Lower leg skin (tissue), 4 donors: ENCODE data around the gene MT1G. TPM values are rescaled to one million over a fixed set of nuclear protein-coding genes. Genes with fewer than 3 reads are reported as not detected.
A peak's percentile ranks its signal among the peaks of the same experiment; 100 is the strongest.

ENCODE experiments used
- DNase-seq, 2 donors: peaks; one replicate each; pipeline ENCODE4 v3.0.0-alpha.2; 2019; ENCODE audit warnings: low spot score in 2 of 2
- H3K4me3 ChIP-seq: fragments of 200-600 bp; sonication (generic); 2 replicates; pipeline ENCODE4 v1.5.1; 2017; ENCODE audit warnings: mild to moderate bottlenecking, low read depth; ENCODE audit not compliant: poor library complexity, severe bottlenecking
- CTCF ChIP-seq, 3 donors: fragments of 450-650 bp; IDR thresholded peaks; one replicate each; pipeline ENCODE4 v1.5.1; 2016; ENCODE audit warnings: antibody characterized with exemption in 3 of 3, mild to moderate bottlenecking in 3 of 3, moderate library complexity in 2 of 3
- POLR2A ChIP-seq, 2 donors: fragments of 450-650 bp; IDR thresholded peaks; one replicate each; pipeline ENCODE4 v1.6.1; 2016 to 2017; ENCODE audit warnings: antibody characterized with exemption in 2 of 2, mild to moderate bottlenecking in 1 of 2, moderate library complexity in 1 of 2
- WGBS, 2 donors: methylation state at CpG; one replicate each; pipeline ENCODE4 v1.1.5; 2018; 5-methylcytosine and 5-hydroxymethylcytosine counted together
- intact Hi-C: fragments of 100-400 bp; cut with DNase I; formaldehyde crosslinking; loops from one replicate; pipeline ENCODE4 v1.15.0; 2023; ENCODE audit warnings: low total_unique reads
- total RNA-seq, 4 donors: library from RNA; depleted of rRNA; stranded (reverse); fragments of >200 nt; gene quantifications; one replicate each; pipeline ENCODE4 v1.1.0, GENCODE V29; 2016

MT1G gene
- total RNA-seq, 4 donors from 2014 or later, result 5.6 to 46.4 (median 37.8) TPM; not detected in 1

- no peak overlapping the region for H3K4me3 ChIP-seq
- 94 to 100% methylated on average over 1 of the region's 1 CpG for WGBS, 2 donors
- DNase-seq, result peak in 1 of 2 donors; percentile 50
- intact Hi-C loops, result loop anchor here (10.0 kb wide), 2 partner anchors 116 to 186 kb away; partner anchors contain the start of gene MT3
- TF ChIP-seq POLR2A (IDR thresholded peaks at IDR 0.05), result no peak
- no peak for TF ChIP-seq CTCF (IDR thresholded peaks at IDR 0.05)
These were observed 32.8 kb upstream of the MT1G start for GRCh38 chr16:56700631-56701030.

- no peak for TF ChIP-seq CTCF (IDR thresholded peaks at IDR 0.05)
- no peak for TF ChIP-seq POLR2A (IDR thresholded peaks at IDR 0.05)
- intact Hi-C loops, result loop anchor here (10.0 kb wide), 2 partner anchors 115 to 185 kb away; partner anchors contain the start of gene MT3
These were observed 32.3 kb upstream of the MT1G start for GRCh38 chr16:56700195-56700594.

GRCh38 chr16:56697456-56698155 lies 29.7 kb upstream of the MT1G start:
- TF ChIP-seq POLR2A (IDR thresholded peaks at IDR 0.05) (no peak), CTCF (IDR thresholded peaks at IDR 0.05) (no peak)
- intact Hi-C loops, result no loop called here
- DNase-seq, result peak in 1 of 2 donors; percentile 50
- H3K4me3 ChIP-seq, result no peak overlapping the region
- 88 to 96% methylated on average over 4 to 5 of the region's 5 CpGs for WGBS, 2 donors

More at GRCh38 chr16:56700195-56700594, 32.3 kb upstream of the MT1G start:
- H3K4me3 ChIP-seq, result no peak overlapping the region
- no peak for DNase-seq
- 0 to 50% methylated on average over 1 of the region's 1 CpG for WGBS, 2 donors

- DNase-seq, result no peak
- H3K4me3 ChIP-seq, result no peak overlapping the region
- 60 to 100% methylated on average over 1 of the region's 1 CpG for WGBS, 2 donors
- intact Hi-C loops, result no loop called here
- TF ChIP-seq POLR2A (IDR thresholded peaks at IDR 0.05) (no peak), CTCF (IDR thresholded peaks at IDR 0.05) (no peak)
These were observed 27.4 kb upstream of the MT1G start for GRCh38 chr16:56695246-56695645.

GRCh38 chr16:56691885-56692284 lies 24.0 kb upstream of the MT1G start:
- intact Hi-C loops, result no loop called here
- TF ChIP-seq CTCF (IDR thresholded peaks at IDR 0.05), result no peak
- TF ChIP-seq POLR2A (IDR thresholded peaks at IDR 0.05), result no peak
- DNase-seq, result peak in 1 of 2 donors; percentile 71
- no peak overlapping the region for H3K4me3 ChIP-seq
- 34 to 57% methylated on average over 4 of the region's 4 CpGs for WGBS, 2 donors
